GM12878 (cell line): ENCODE results near the gene COL25A1. TPM values are rescaled to one million over a fixed set of nuclear protein-coding genes. Genes with fewer than 3 reads are reported as not detected.

Source experiments
- ATAC-seq: fragments of 200-7000 bp; cut with Tn5 transposase; 3 replicates; pipeline ENCODE4 v1.9.1; 2020; ENCODE audit warnings: mild to moderate bottlenecking, moderate library complexity
- BruUV-seq: library from RNA; stranded (reverse); fragments of 400-500 nt; replicated peaks from 2 replicates; lab custom pipeline; 2021; lab: Mats Ljungman, UMichigan
- CTCF ChIA-PET: fragments of 300-600 bp; sonication (Branson Sonifier 250); formaldehyde crosslinking; extraction: SDS; loops from one replicate; lab custom pipeline; 2021; ENCODE audit warnings: inconsistent platforms; lab: Yijun Ruan, JAX
- POLR2A ChIA-PET: fragments of 350-600 bp; formaldehyde crosslinking; extraction: SDS; loops from one replicate; lab custom pipeline; 2021; ENCODE audit warnings: inconsistent platforms; lab: Charles Lee
- RAD21 ChIA-PET: fragments of 300-600 bp; sonication (Branson Sonifier 250); formaldehyde crosslinking; loops from one replicate; lab custom pipeline; 2023; ENCODE audit warnings: antibody characterized with exemption; ENCODE audit not compliant: unreplicated experiment; lab: Charles Lee
- SMC1A ChIA-PET: fragments of 300-600 bp; sonication (Branson Sonifier 250); formaldehyde crosslinking; loops from one replicate; lab custom pipeline; 2023; ENCODE audit not compliant: unreplicated experiment, uncharacterized antibody; lab: Charles Lee
- DNase-seq: peaks from one replicate; pipeline ENCODE4 v3.0.0-alpha.2; 2011; ENCODE audit warnings: low read depth, low spot score
- FAIRE-seq: peaks from 3 replicates; lab custom pipeline; 2011; peaks lifted over from hg19 to GRCh38; lab: Jason Lieb, UNC
- H2AFZ ChIP-seq: 2 replicates; pipeline ENCODE4 v1.6.0; 2011; ENCODE audit warnings: low read depth, low read length, control low read depth; ENCODE audit not compliant: control insufficient read depth
- H3K27ac ChIP-seq: 2 replicates; pipeline ENCODE4 v1.5.1; 2011; ENCODE audit warnings: control low read depth; ENCODE audit not compliant: control insufficient read depth, insufficient read depth
- H3K27me3 ChIP-seq, 2 experiments: replicated peaks in 1 of 2; 2 replicates each; pipeline versions ENCODE4 v1.6.0 to v1.6.1; 2011; ENCODE audit warnings: low read length in 1 of 2; ENCODE audit not compliant: control insufficient read depth in 2 of 2, insufficient read depth in 2 of 2
- H3K36me3 ChIP-seq, 2 experiments: 2 replicates each; pipeline ENCODE4 v1.5.1; 2011; ENCODE audit warnings: low read length in 1 of 2; ENCODE audit not compliant: control insufficient read depth in 2 of 2, insufficient read depth in 2 of 2
- H3K4me1 ChIP-seq: 2 replicates; pipeline ENCODE4 v1.6.1; 2011; ENCODE audit warnings: mild to moderate bottlenecking, low read length, moderate library complexity, mixed read lengths; ENCODE audit not compliant: control insufficient read depth, insufficient read depth
- H3K4me2 ChIP-seq: 2 replicates; pipeline ENCODE4 v1.6.0; 2011; ENCODE audit warnings: control low read depth; ENCODE audit not compliant: control insufficient read depth, insufficient read depth
- H3K4me3 ChIP-seq: fragments of 200-600 bp; sonication (generic); 2 replicates; pipeline ENCODE4 v1.5.1; 2016
- H3K79me2 ChIP-seq: 2 replicates; pipeline ENCODE4 v1.6.0; 2011; ENCODE audit warnings: low read length; ENCODE audit not compliant: control insufficient read depth, insufficient read depth
- H3K9ac ChIP-seq: 2 replicates; pipeline ENCODE4 v1.8.0; 2011; ENCODE audit warnings: low read length, control low read depth, mixed read lengths; ENCODE audit not compliant: control insufficient read depth, insufficient read depth
- H3K9me3 ChIP-seq: replicated peaks from 3 replicates; pipeline ENCODE4 v1.5.1; 2011; ENCODE audit warnings: mild to moderate bottlenecking, low read length; ENCODE audit not compliant: control insufficient read depth, insufficient read depth
- H4K20me1 ChIP-seq: 2 replicates; pipeline ENCODE4 v1.6.0; 2011; ENCODE audit not compliant: control insufficient read depth, insufficient read depth
- ATF2 ChIP-seq: IDR thresholded peaks from 2 replicates; pipeline ENCODE4 v1.6.1; 2012; ENCODE audit warnings: low read length, inconsistent platforms
- BCL3 ChIP-seq: IDR thresholded peaks from 2 replicates; pipeline ENCODE4 v1.6.1; 2011; ENCODE audit warnings: borderline replicate concordance, low read depth, mild to moderate bottlenecking, moderate library complexity, low read length; ENCODE audit not compliant: insufficient read depth, poor library complexity, severe bottlenecking
- IKZF1 ChIP-seq: fragments of 450-650 bp; conservative IDR thresholded peaks from 2 replicates; pipeline ENCODE4 v1.6.1; 2017; ENCODE audit warnings: antibody characterized with exemption, mild to moderate bottlenecking
- RAD51 ChIP-seq: fragments of 450-650 bp; IDR thresholded peaks from 2 replicates; pipeline ENCODE4 v1.6.1; 2016; ENCODE audit warnings: moderate library complexity, mild to moderate bottlenecking, inconsistent platforms
- SKIL ChIP-seq: fragments of 450-650 bp; IDR thresholded peaks from 2 replicates; pipeline ENCODE4 v1.6.1; 2017; ENCODE audit warnings: mild to moderate bottlenecking, low read depth, inconsistent platforms; ENCODE audit not compliant: poor library complexity, severe bottlenecking
- YY1 ChIP-seq: IDR thresholded peaks from 2 replicates; pipeline ENCODE4 v1.6.1; 2011; ENCODE audit warnings: low read depth, mild to moderate bottlenecking, low read length
- ZBED1 ChIP-seq: IDR thresholded peaks from 2 replicates; pipeline ENCODE4 v1.6.1; 2016; ENCODE audit warnings: borderline replicate concordance
- ZBTB11 ChIP-seq: fragments of 450-650 bp; formaldehyde crosslinking; IDR thresholded peaks from 2 replicates; pipeline ENCODE4 v1.5.0; 2022; ENCODE audit warnings: mild to moderate bottlenecking, missing genetic modification characterization
- ZBTB33 ChIP-seq: fragments of 450-650 bp; IDR thresholded peaks from 2 replicates; pipeline ENCODE4 v1.6.1; 2017; ENCODE audit warnings: mild to moderate bottlenecking
- WGBS: methylation state at CpG from one replicate; pipeline ENCODE4 v1.1.6; 2016; ENCODE audit warnings: low lambda C conversion rate; ENCODE audit not compliant: insufficient replicate concordance, insufficient coverage; ENCODE audit errors: missing lambda C conversion rate; 5-methylcytosine and 5-hydroxymethylcytosine counted together
- in situ Hi-C: fragments of 300-500 bp; cut with MboI; formaldehyde crosslinking; loops from 9 replicates; pipeline ENCODE4 v1.14.3; 2018; ENCODE audit warnings: mixed read lengths
- intact Hi-C: fragments of 100-400 bp; cut with micrococcal nuclease; formaldehyde crosslinking; loops from one replicate; pipeline ENCODE4 v1.14.2; 2022; ENCODE audit not compliant: unreplicated experiment
- polyA plus RNA-seq, 11 experiments: library from polyadenylated mRNA; depleted of rRNA in 4 of 11; unstranded in 6 of 11; stranded (reverse) in 5 of 11; fragments of >200 nt; fragmentation: Nextera tagmentation in 4 of 11; fragmentation: Illumina TruSeq in 1 of 11; extraction: Ambion mirVana in 4 of 11; extraction: Trizol in 1 of 11; gene quantifications; 1 replicate in 1 of 11; 2 replicates in 10 of 11; pipeline versions ENCODE4 v1.2.1 to v1.2.3, GENCODE V29; 2011 to 2016; ENCODE audit warnings: inconsistent platforms in 2 of 11, missing spikeins in 2 of 11, low read depth in 1 of 11
- total RNA-seq, 4 experiments: library from RNA; depleted of rRNA in 3 of 4; stranded (reverse); fragments of >200 nt in 3 of 4; fragmentation: Illumina TruSeq in 1 of 4; extraction: Trizol in 1 of 4; gene quantifications; 2 replicates each; pipeline versions ENCODE4 v1.2.1 to v1.2.3, GENCODE V29; 2013 to 2021

The COL25A1 gene
- total and polyA plus RNA-seq, 10 of the 15 experiments (the other 5 are each of a cell fraction or from before 2014, with no cell fraction given), result 0.01 to 0.26 (median 0.12) TPM; not detected in 6

GRCh38 chr4:109294006-109294405, 8.5 kb downstream of the COL25A1 start:
- peak; percentile 98 for ATAC-seq
- WGBS, result 0% methylated on average over 1 of the region's 1 CpG
- H3K79me2 ChIP-seq, result no peaks in the 10 kb centered on the region
- in situ Hi-C loops, result no loop called here
- no peaks in the 10 kb centered on the region for H3K36me3 ChIP-seq
- intact Hi-C loops, result loop anchor here (5.0 to 10.0 kb wide), 3 partner anchors 217 to 609 kb away; no protein-coding TSS in a partner anchor
- H3K4me2 ChIP-seq, result no peak overlapping the region
- H3K4me1 ChIP-seq, result no peaks in the 10 kb centered on the region
- no peak overlapping the region for H3K27ac ChIP-seq
- FAIRE-seq, result peak; percentile 78
- H3K27me3 ChIP-seq, result no peaks in the 10 kb centered on the region
- no peaks in the 10 kb centered on the region for H3K9me3 ChIP-seq
- H2AFZ ChIP-seq, result no peak overlapping the region
- RAD21 ChIA-PET, result interaction anchor here (0.8 to 4.5 kb wide), 33 partner anchors 9 to 644 kb away, joined by 3 to 54 read pairs (median 4); partner anchors contain the start of gene OSTC
- SMC1A ChIA-PET, result interaction anchor here (0.7 to 5.3 kb wide), 51 partner anchors 10 to 722 kb away, joined by 3 to 62 read pairs (median 4); no protein-coding TSS in a partner anchor
- H3K9ac ChIP-seq, result no peak overlapping the region
- CTCF ChIA-PET, result interaction anchor here (0.6 to 8.8 kb wide), 67 partner anchors 9 to 648 kb away, joined by 3 to 88 read pairs (median 3); no protein-coding TSS in a partner anchor
- no peak for DNase-seq
- H4K20me1 ChIP-seq, result no peaks in the 10 kb centered on the region
- H3K4me3 ChIP-seq, result no peak overlapping the region
- POLR2A ChIA-PET, result interaction anchor here (1.0 to 1.2 kb wide), 2 partner anchors 13 to 14 kb away, joined by 3 read pairs; no protein-coding TSS in a partner anchor
- BruUV-seq, result no TSS peak
- TF ChIP-seq YY1, result 0 out of 2 replicates have a peak, but pooled peaks have one; percentile 54
- TF ChIP-seq ATF2, result no peak
- TF ChIP-seq BCL3, result no peak
- TF ChIP-seq RAD51, result no peak
- TF ChIP-seq IKZF1, result no peak
- TF ChIP-seq ZBED1, result no peak
- no peak for TF ChIP-seq SKIL
- no peak for TF ChIP-seq ZBTB33
- no peak for TF ChIP-seq ZBTB11 (CRISPR knock-in tag)
